Subcutaneous adipose tissue (tissue), 4 donors: Measurements from ENCODE around the gene CCDC78. TPM values are rescaled to one million over a fixed set of nuclear protein-coding genes. Genes with fewer than 3 reads are reported as not detected.

Experiments used
- total RNA-seq, 4 donors: library from RNA; depleted of rRNA; stranded (reverse); fragments of >200 nt; gene quantifications; one replicate each; pipeline ENCODE4 v1.1.0, GENCODE V29; 2016
- TF ChIP-seq, protein P1 (sequence below): fragments of 450-650 bp; IDR thresholded peaks from one replicate; pipeline ENCODE4 v1.5.1; 2016; ENCODE audit warnings: low read depth, mild to moderate bottlenecking, control low read depth, antibody characterized with exemption, moderate library complexity

CCDC78 gene
- total RNA-seq: 1 to 10 TPM in 2 of 4 donors, under 1 TPM in 1, not detected in 1; 0.44 to 2.5 (median 1.5) TPM

DNA sequence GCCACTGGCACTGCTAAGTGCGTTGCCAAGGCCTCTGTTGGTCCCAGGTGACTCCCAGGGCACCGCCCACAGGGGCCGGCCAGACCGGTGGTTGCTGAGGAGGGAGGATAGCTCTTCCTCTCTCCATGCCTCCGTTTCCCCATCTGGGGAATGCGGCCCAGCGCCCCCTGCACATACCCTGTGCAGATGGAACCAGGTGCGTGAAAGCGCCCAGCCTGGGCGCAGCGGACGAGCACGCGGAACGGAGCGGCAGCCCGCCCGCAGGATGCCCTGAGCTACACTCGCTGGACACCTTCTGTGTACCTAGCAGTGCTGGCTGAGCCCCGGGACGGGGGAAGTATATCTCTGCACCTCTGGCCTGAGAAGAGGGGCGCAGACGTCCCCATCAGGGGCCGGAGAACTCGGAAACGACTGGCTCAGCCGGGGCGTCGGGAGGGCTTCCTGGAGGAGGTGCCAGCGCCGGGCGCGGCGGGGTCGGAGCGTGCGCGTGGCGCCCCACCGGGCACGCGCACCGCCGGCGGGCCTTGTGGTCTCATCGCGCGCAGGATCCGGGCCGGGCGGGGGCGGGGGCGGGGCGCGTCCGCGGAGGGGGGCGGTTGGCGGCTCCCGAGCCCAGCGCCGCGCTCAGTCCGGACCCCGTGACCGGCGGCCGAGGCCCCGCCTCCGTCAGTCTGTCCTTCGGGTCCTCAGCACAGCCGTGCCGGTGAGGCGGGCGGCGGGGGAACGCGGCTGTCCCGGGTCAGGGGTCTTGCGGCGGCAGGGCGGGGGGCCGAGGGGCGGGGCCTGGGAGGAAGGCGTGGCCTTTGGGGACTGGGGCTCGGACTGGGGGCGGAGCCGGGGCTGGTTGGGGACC lies at the start of gene CCDC78, which contains the start of gene HAGHL:
CCDC78 (minus strand) TSS at position 6 of the 853 bp plus-strand sequence. CDS start 76 bp downstream, outside the sequence.
HAGHL (plus strand) TSS at position 669 of the 853 bp plus-strand sequence. CDS start 404 bp downstream, outside the sequence.
- TF ChIP-seq, protein P1, sequence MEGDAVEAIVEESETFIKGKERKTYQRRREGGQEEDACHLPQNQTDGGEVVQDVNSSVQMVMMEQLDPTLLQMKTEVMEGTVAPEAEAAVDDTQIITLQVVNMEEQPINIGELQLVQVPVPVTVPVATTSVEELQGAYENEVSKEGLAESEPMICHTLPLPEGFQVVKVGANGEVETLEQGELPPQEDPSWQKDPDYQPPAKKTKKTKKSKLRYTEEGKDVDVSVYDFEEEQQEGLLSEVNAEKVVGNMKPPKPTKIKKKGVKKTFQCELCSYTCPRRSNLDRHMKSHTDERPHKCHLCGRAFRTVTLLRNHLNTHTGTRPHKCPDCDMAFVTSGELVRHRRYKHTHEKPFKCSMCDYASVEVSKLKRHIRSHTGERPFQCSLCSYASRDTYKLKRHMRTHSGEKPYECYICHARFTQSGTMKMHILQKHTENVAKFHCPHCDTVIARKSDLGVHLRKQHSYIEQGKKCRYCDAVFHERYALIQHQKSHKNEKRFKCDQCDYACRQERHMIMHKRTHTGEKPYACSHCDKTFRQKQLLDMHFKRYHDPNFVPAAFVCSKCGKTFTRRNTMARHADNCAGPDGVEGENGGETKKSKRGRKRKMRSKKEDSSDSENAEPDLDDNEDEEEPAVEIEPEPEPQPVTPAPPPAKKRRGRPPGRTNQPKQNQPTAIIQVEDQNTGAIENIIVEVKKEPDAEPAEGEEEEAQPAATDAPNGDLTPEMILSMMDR: no peak

DNA sequence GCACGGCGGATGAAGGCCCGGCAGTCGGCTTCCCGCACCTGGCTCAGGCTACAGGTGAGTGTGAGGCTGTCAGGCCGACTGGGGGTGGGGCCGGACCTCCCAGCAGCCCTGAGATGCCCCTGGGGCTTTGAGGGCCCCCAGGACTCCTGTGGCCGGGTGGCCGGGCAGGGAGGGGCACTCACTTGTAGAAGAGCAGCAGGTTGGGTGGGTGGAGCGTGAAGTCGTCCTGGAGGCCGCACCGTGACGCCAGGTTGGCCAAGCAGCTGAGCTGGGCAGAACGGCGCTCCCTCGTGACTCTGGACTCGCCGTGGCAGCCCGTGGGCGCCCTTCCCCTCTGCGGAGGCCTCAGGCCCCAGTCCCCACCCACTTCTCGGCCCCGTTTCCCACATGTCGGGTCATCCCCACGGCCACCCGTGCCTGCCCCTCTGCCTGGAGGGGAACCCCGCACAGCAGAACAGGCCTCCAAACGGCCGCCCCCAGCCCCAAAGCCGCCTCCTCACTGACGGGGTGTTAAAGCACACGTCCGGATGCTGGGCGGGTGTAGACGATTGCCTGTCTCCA lies 49.1 kb upstream of the CCDC78 start:
- TF ChIP-seq, protein P1: no peak

DNA sequence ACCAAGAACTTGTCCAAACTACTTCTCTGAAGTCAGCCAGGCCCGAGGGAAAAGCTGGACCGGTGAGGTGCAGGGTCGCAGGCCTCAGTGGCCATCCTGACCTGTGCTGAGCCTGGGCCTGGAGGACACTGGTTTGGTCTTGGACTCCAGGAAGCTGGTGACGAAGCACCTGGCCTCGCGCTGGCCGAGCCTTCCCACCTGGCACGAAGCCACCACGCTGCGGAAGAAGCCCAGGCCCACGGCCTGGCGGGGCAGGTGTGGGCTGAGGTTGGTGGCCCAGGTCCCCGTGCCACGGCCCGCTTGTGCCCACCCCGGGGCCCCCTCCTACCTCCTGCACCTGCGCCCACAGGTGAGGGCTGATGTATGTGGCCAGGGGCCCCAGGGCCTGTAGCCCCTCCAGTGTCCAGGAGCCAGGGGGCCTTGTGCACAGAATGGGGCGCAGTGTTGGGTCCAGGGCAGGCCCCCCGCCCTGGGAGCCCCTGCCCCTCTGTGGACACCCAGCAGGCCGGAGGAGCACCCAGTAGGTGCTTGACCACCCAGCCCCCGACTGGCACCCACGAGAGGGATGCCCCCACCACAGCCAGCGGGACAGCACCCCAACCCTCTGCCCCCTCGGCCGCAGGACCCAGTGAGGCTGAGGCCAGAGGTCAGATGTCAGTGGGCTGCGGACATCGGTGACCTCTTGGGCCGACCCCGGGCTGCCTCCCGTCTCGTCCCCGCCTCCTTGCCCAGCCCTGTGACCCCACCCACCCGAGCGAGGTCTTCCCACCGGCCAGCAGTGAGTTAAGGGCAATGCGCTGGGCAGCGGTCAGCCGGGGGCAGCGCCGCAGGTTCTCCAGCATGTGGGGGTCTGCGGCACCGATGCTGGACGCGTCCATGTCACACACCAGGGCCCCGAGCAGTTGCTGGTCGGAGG lies 48.1 kb upstream of the CCDC78 start:
- TF ChIP-seq, protein P1: no peak

DNA sequence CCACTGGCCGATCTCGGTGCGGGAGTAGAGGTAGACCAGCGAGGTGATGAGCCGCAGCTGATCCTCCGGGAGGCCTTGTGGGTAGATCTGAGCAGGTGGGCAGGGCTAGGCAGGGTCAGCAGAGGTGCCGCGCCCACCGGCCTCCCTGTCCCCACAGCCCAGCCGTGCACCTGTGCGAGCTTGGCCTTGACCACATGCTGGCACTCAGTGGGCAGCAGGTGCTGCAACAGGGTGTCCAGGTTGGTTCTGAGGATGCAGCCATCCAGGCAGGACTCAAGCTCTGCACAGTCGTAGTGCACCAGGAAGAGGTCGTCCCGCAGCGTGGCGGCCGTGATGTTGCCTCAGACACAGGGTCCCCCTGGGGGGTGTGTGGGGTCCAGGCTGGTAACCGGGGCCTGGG lies 46.7 kb upstream of the CCDC78 start:
- TF ChIP-seq, protein P1: no peak

DNA sequence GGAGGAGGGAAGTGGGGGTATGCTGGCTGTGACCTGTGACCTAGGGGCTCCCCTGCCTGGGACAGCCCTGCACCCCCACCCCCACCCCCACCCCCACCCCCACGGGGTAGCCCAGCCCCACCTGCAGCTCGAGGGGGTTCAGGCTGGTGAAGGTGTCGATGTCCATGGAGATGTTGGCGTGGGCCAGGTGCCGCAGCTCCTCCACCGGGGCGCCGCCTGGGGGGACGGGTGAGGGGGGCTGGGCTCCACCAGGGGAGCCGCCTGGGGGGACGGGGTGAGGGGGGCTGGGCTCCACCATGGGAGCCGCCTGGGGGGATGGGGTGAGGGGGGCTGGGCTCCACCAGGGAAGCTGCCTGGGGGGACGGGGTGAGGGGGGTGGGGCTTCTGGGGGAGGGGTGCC lies 44.2 kb upstream of the CCDC78 start:
- TF ChIP-seq, protein P1: no peak

DNA sequence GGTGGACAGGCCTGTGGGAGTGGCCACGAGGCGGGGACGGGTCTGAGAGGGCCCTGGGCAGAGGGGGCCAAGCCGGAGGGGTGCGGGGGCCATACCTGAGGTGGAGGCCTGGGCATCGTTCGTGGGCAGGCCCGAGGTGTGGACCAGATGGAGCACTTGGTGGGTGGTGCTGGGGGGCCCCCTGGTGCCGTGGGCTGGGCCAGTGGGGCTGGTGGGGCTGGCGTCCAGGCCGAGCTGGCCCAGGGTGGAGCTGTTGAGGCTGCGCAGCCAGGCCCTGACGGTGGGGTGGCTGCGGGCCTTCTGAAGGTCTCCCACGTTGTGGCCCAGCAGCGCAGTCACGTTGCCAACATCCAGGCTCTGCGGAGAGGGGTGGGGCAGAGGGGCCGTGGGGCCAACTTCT lies 43.7 kb upstream of the CCDC78 start:
- TF ChIP-seq, protein P1: no peak
